ENCODE measurements around the gene PRSS37. TPM values are rescaled to one million over a fixed set of nuclear protein-coding genes. Genes with fewer than 3 reads are reported as not detected.

Gene PRSS37
- total and polyA plus RNA-seq, 2 of the 8 experiments (the other 6 are each of a cell fraction or from before 2014, with no cell fraction given) = not detected

- Histone ChIP-seq H2BK5ac (ENCODE audit: low read depth, low read length) (no peak overlapping the region), H3K27ac (ENCODE audit: low read depth, low read length) (no peak overlapping the region), H3K23ac (ENCODE audit: insufficient read length) (no peak overlapping the region), H3K27me3 (replicated peaks in 1 of 4; ENCODE audit: control insufficient read depth in 3 of 4, extremely low read depth in 1 of 4, insufficient read depth in 3 of 4, low read length in 3 of 4) (no peaks in the 10 kb centered on the region), H2AFZ (ENCODE audit: low read length) (no peak overlapping the region), H2BK120ac (replicated peaks; ENCODE audit: low read depth, low read length) (no peak overlapping the region), H3K36me3 (ENCODE audit: control insufficient read depth in 2 of 4, insufficient read depth in 4 of 4, low read length in 3 of 4) (no peaks in the 10 kb centered on the region), H2AK5ac (ENCODE audit: low read depth, low read length) (no peak overlapping the region), H3K9ac (replicated peaks in 1 of 4; ENCODE audit: extremely low read depth in 1 of 4, low read depth in 3 of 4, low read length in 3 of 4) (no peak overlapping the region), H2BK12ac (ENCODE audit: low read depth, low read length) (no peak overlapping the region), H3K4me3 (ENCODE audit: extremely low read depth in 1 of 4, insufficient read depth in 2 of 4, low read depth in 3 of 4, low read length in 4 of 4) (no peak overlapping the region), H3K14ac (ENCODE audit: insufficient read length) (no peak overlapping the region), H4K20me1 (replicated peaks in 1 of 2; ENCODE audit: control insufficient read depth in 1 of 2, insufficient read depth in 2 of 2, low read length in 2 of 2) (no peaks in the 10 kb centered on the region), H3K4ac (replicated peaks; ENCODE audit: insufficient read length, low read depth, low read length) (no peak overlapping the region), H4K91ac (replicated peaks; ENCODE audit: insufficient read length, low read length) (no peak overlapping the region), H3K23me2 (ENCODE audit: low read depth, low read length) (peaks cover 2% of the 10 kb centered on the region; the same call in 1 of the 2 replicates), H3K4me2 (ENCODE audit: insufficient read depth in 1 of 2, low read depth in 2 of 2, low read length in 2 of 2) (no peak overlapping the region), H3K18ac (ENCODE audit: extremely low read depth, low read length) (no peak overlapping the region), H3K56ac (replicated peaks; ENCODE audit: insufficient read length, low read depth, low read length) (no peak overlapping the region), H3K4me1 (replicated peaks in 1 of 4; ENCODE audit: control insufficient read depth in 3 of 4, insufficient read depth in 4 of 4, low read length in 3 of 4) (no peaks in the 10 kb centered on the region), H2BK20ac (ENCODE audit: low read length) (no peak overlapping the region), H2BK15ac (ENCODE audit: low read length) (no peak overlapping the region), H3K79me2 (ENCODE audit: control insufficient read depth in 1 of 2, insufficient read depth in 2 of 2, low read length in 2 of 2) (no peaks in the 10 kb centered on the region), H4K5ac (ENCODE audit: insufficient read length, low read depth, low read length) (no peak overlapping the region), H3K79me1 (ENCODE audit: low read depth, low read length) (no peaks in the 10 kb centered on the region), H4K8ac (ENCODE audit: extremely low read depth, insufficient read depth, low read length) (no peak overlapping the region), H3K9me3 (ENCODE audit: insufficient read depth in 2 of 2, low read depth in 1 of 2, low read length in 1 of 2) (peaks cover 6 to 7% of the 10 kb centered on the region in 2 experiments; a peak in 3 of 4 replicates)
- DNase-seq (ENCODE audit: low read depth in 1 of 2, low spot score in 2 of 2) (no peak), FAIRE-seq (no peak)
- CTCF ChIA-PET (ENCODE audit: partially characterized antibody) = interaction anchor here (0.7 kb wide), 1 partner anchor 62 kb away, joined by 3 read pairs; no protein-coding TSS in a partner anchor
- POLR2A ChIA-PET (ENCODE audit: partially characterized antibody) = no interaction called here
- WGBS, 2 experiments (ENCODE audit: extremely low coverage in 1 of 2, insufficient coverage in 1 of 2, insufficient read length in 1 of 2, insufficient replicate concordance in 2 of 2, low coverage in 1 of 2, low lambda C conversion rate in 2 of 2, missing lambda C conversion rate in 1 of 2) = 82% methylated on average over 5 of the region's 5 CpGs; no CpG with 5 or more reads in 1 of the 2 experiments
- TF ChIP-seq KDM1A (IDR thresholded peaks at IDR 0.05; ENCODE audit: borderline replicate concordance, low read length) (no peak), TEAD4 (IDR thresholded peaks at IDR 0.05; ENCODE audit: low read depth, low read length) (no peak), ATF2 (IDR thresholded peaks at IDR 0.05; ENCODE audit: low read length) (no peak), BACH1 (IDR thresholded peaks at IDR 0.05; ENCODE audit: low read length) (no peak), CBX5 (IDR thresholded peaks at IDR 0.05; ENCODE audit: low read depth, low read length) (no peak), SP1 (IDR thresholded peaks at IDR 0.05; ENCODE audit: low read depth, low read length) (no peak), SRF (IDR thresholded peaks at IDR 0.05; ENCODE audit: low read depth, low read length) (no peak), BCL11A (IDR thresholded peaks at IDR 0.05; ENCODE audit: low read depth in 2 of 2, low read length in 2 of 2) (no peak), RXRA (IDR thresholded peaks at IDR 0.05; ENCODE audit: insufficient read depth, low read depth, low read length) (no peak), USF2 (IDR thresholded peaks at IDR 0.05; ENCODE audit: low read length) (no peak), POU5F1 (IDR thresholded peaks at IDR 0.05; ENCODE audit: low read depth, low read length) (no peak), EP300 (IDR thresholded peaks at IDR 0.05; ENCODE audit: borderline replicate concordance in 1 of 2, low read depth in 2 of 2, low read length in 2 of 2) (no peak)
Measured at GRCh38 chr7:141847996-141848395, 6.7 kb upstream of the PRSS37 start.
